22Rv1 (cell line): Measurements from ENCODE around the gene IL27RA.
"Not testable (repeated sequence)": the region's sequence is repeated elsewhere in the genome, so short reads cannot be mapped to it uniquely, and the experiment has no call there.

Experiments
- H3K27ac ChIP-seq: fragments of 450-650 bp; 2 replicates; pipeline ENCODE4 v1.5.1; 2017
- CTCF ChIP-seq: fragments of 450-650 bp; IDR thresholded peaks from 2 replicates; pipeline ENCODE4 v1.5.1; 2017; ENCODE audit warnings: mild to moderate bottlenecking
- ZFX ChIP-seq: fragments of 450-650 bp; IDR thresholded peaks from 2 replicates; pipeline ENCODE4 v1.6.1; 2017; ENCODE audit warnings: antibody characterized with exemption, borderline replicate concordance

IL27RA gene

GRCh38 chr19:14035706-14036105 lies 4.1 kb downstream of the IL27RA start:
- no peak overlapping the region for H3K27ac ChIP-seq
- TF ChIP-seq ZFX (no peak), CTCF (no peak)

- TF ChIP-seq ZFX: no peak
- TF ChIP-seq CTCF: no peak
- no peak overlapping the region for H3K27ac ChIP-seq
These were observed 7.6 kb downstream of the IL27RA start for GRCh38 chr19:14039181-14039580.

GRCh38 chr19:14042659-14043608 lies 11.4 kb downstream of the IL27RA start:
- TF ChIP-seq CTCF: peak; percentile 81
- H3K27ac ChIP-seq: not testable (repeated sequence)

- H3K27ac ChIP-seq: not testable (repeated sequence)
These were observed 16.3 kb downstream of the IL27RA start for GRCh38 chr19:14047866-14048265.

- no peak overlapping the region for H3K27ac ChIP-seq
- TF ChIP-seq CTCF (peak; percentile 98), ZFX (no peak)
These were observed 17.0 kb downstream of the IL27RA start for GRCh38 chr19:14048443-14049153.

- TF ChIP-seq ZFX: no peak
- TF ChIP-seq CTCF: no peak
- no peak overlapping the region for H3K27ac ChIP-seq
These were observed 18.9 kb downstream of the IL27RA start for GRCh38 chr19:14050512-14050911.

GRCh38 chr19:14050961-14051360 lies 19.4 kb downstream of the IL27RA start:
- H3K27ac ChIP-seq: not testable (repeated sequence)

GRCh38 chr19:14051980-14052379 lies 20.4 kb downstream of the IL27RA start:
- H3K27ac ChIP-seq: no peak overlapping the region
- no peak for TF ChIP-seq CTCF
- no peak for TF ChIP-seq ZFX
